Sigmoid colon (tissue), 4 donors: ENCODE measurements around the gene POC5.

ENCODE experiments used
- CTCF ChIP-seq, 4 experiments: fragments of 450-650 bp in 3 of 4; fragments of 200-600 bp in 1 of 4; IDR thresholded peaks; one replicate each; pipeline ENCODE4 v1.5.1; 2016 to 2019; ENCODE audit warnings: antibody characterized with exemption in 4 of 4, mild to moderate bottlenecking in 3 of 4, moderate library complexity in 2 of 4
- EP300 ChIP-seq, 4 donors: sonication (generic); formaldehyde crosslinking; IDR thresholded peaks; one replicate each; pipeline ENCODE4 v1.6.1; 2017; ENCODE audit warnings: antibody characterized with exemption in 4 of 4
- POLR2A ChIP-seq, 2 donors: fragments of 450-650 bp; IDR thresholded peaks; one replicate each; pipeline ENCODE4 v1.6.1; 2016; ENCODE audit warnings: antibody characterized with exemption in 2 of 2, mild to moderate bottlenecking in 2 of 2, moderate library complexity in 2 of 2
- POLR2AphosphoS5 ChIP-seq, 4 donors: sonication (generic); formaldehyde crosslinking; IDR thresholded peaks; one replicate each; pipeline ENCODE4 v1.6.1; 2017; ENCODE audit warnings: antibody characterized with exemption in 4 of 4

GRCh38 chr5:75627801-75628200, 89.4 kb downstream of the POC5 start:
- no peak for TF ChIP-seq POLR2A (IDR thresholded peaks at IDR 0.05)
- no peak for TF ChIP-seq CTCF (IDR thresholded peaks at IDR 0.05)
- TF ChIP-seq POLR2AphosphoS5 (IDR thresholded peaks at IDR 0.05) = no peak
- TF ChIP-seq EP300 (IDR thresholded peaks at IDR 0.05) = no peak
